Measurements from ENCODE around the gene RPS6KL1.

The RPS6KL1 gene

GRCh38 chr14:74917646-74918081 is 5.4 kb downstream of the RPS6KL1 start:
- no peak for DNase-seq (ENCODE audit: low read depth)
- no peak for TF ChIP-seq CTCF (IDR thresholded peaks at IDR 0.05; ENCODE audit: control insufficient read depth, extremely low read depth, insufficient read depth)
- H3K4me3 ChIP-seq (ENCODE audit: low read depth, low read length) = no peak overlapping the region

DNA sequence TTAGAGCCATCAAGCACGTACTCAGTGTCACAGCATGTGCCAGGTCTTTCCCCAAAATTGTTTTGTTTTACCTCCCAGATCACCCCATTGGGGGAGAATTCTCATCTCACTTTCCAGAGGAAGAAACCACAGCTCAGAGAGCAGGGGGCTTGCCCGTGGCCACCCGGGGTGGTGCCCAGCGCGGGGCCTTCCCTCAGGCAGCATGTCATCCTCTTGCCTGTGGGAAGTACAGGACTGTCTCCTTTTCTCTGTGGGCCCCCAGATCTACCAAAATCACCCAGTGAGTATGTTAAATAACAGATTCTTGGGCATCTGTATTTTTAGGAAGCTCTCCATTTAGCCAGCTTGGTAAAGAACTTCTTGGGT is 5.9 kb downstream of the RPS6KL1 start:
- H3K4me3 ChIP-seq (ENCODE audit: low read depth, low read length) = no peak overlapping the region
- TF ChIP-seq CTCF (IDR thresholded peaks at IDR 0.05; ENCODE audit: control insufficient read depth, extremely low read depth, insufficient read depth) = no peak
- no peak for DNase-seq (ENCODE audit: low read depth)

- TF ChIP-seq CTCF (IDR thresholded peaks at IDR 0.05; ENCODE audit: control insufficient read depth, extremely low read depth, insufficient read depth) = no peak
- DNase-seq (ENCODE audit: low read depth) = no peak
- no peak overlapping the region for H3K4me3 ChIP-seq (ENCODE audit: low read depth, low read length)
These were observed 7.2 kb downstream of the RPS6KL1 start for GRCh38 chr14:74915826-74916225.

- no peak for TF ChIP-seq CTCF (IDR thresholded peaks at IDR 0.05; ENCODE audit: control insufficient read depth, extremely low read depth, insufficient read depth)
- DNase-seq (ENCODE audit: low read depth) = no peak
- no peak overlapping the region for H3K4me3 ChIP-seq (ENCODE audit: low read depth, low read length)
These were observed 7.6 kb downstream of the RPS6KL1 start for GRCh38 chr14:74915426-74915825.

- peak; percentile 79 for TF ChIP-seq CTCF (IDR thresholded peaks at IDR 0.05; ENCODE audit: control insufficient read depth, extremely low read depth, insufficient read depth)
- peak; percentile 8 for DNase-seq (ENCODE audit: low read depth)
- no peak overlapping the region for H3K4me3 ChIP-seq (ENCODE audit: low read depth, low read length)
These were observed 9.0 kb downstream of the RPS6KL1 start for GRCh38 chr14:74913986-74914573.

- TF ChIP-seq CTCF (IDR thresholded peaks at IDR 0.05; ENCODE audit: control insufficient read depth, extremely low read depth, insufficient read depth) = no peak
- DNase-seq (ENCODE audit: low read depth) = no peak
- no peak overlapping the region for H3K4me3 ChIP-seq (ENCODE audit: low read depth, low read length)
These were observed 9.6 kb downstream of the RPS6KL1 start for GRCh38 chr14:74913393-74913910.

- no peak for TF ChIP-seq CTCF (IDR thresholded peaks at IDR 0.05; ENCODE audit: control insufficient read depth, extremely low read depth, insufficient read depth)
- DNase-seq (ENCODE audit: low read depth) = no peak
- no peak overlapping the region for H3K4me3 ChIP-seq (ENCODE audit: low read depth, low read length)
These were observed 10.3 kb downstream of the RPS6KL1 start for GRCh38 chr14:74912801-74913200.

Measured in LNCaP clone FGC (cell line).